Activated CD4-positive, alpha-beta T cell treated with anti-CD3 and anti-CD28 coated beads for 36 hours (primary cell): ENCODE data around the gene MAP3K14. TPM values are rescaled to one million over a fixed set of nuclear protein-coding genes. Genes with fewer than 3 reads are reported as not detected.
"Not testable (repeated sequence)": the region's sequence is repeated elsewhere in the genome, so short reads cannot be mapped to it uniquely, and the experiment has no call there.

ENCODE experiments used
- ATAC-seq: fragments of 200-7000 bp; cut with Tn5 transposase; one replicate; pipeline ENCODE4 v1.10.0; 2021; ENCODE audit warnings: mild to moderate bottlenecking, moderate library complexity
- CTCF ChIA-PET: fragments of 350-600 bp; sonication (Branson Sonifier 250); formaldehyde crosslinking; loops from one replicate; lab custom pipeline; 2021; ENCODE audit warnings: antibody characterized with exemption; lab: Charles Lee
- POLR2A ChIA-PET: fragments of 350-600 bp; sonication (Branson Sonifier 250); formaldehyde crosslinking; loops from one replicate; lab custom pipeline; 2021; ENCODE audit warnings: antibody characterized with exemption, inconsistent platforms; lab: Charles Lee
- DNase-seq: peaks from one replicate; pipeline ENCODE4 v3.0.0-alpha.2; 2020
- H3K27ac Mint-ChIP-seq: one replicate; pipeline ENCODE4 v1.8.0; 2021; ENCODE audit warnings: mixed read lengths
- H3K27me3 Mint-ChIP-seq: one replicate; pipeline ENCODE4 v1.8.0; 2021; ENCODE audit warnings: mixed read lengths
- H3K36me3 Mint-ChIP-seq: one replicate; pipeline ENCODE4 v1.8.0; 2021; ENCODE audit warnings: low read depth, mixed read lengths
- H3K4me1 Mint-ChIP-seq: one replicate; pipeline ENCODE4 v1.8.0; 2021; ENCODE audit warnings: mixed read lengths
- H3K4me3 Mint-ChIP-seq: one replicate; pipeline ENCODE4 v1.8.0; 2021; ENCODE audit warnings: mild to moderate bottlenecking, moderate library complexity, mixed read lengths
- H3K9me3 Mint-ChIP-seq: one replicate; pipeline ENCODE4 v1.8.0; 2021; ENCODE audit warnings: low read depth, mixed read lengths
- intact Hi-C, 2 experiments: fragments of 100-400 bp; cut with DNase I in 1 of 2; cut with micrococcal nuclease in 1 of 2; formaldehyde crosslinking; loops; one replicate each; pipeline versions ENCODE4 v1.14.2 to v1.15.1; 2022 to 2024; cut with DNase I, micrococcal nuclease
- total RNA-seq, 2 experiments: library from RNA; stranded (reverse); gene quantifications; one replicate each; pipeline ENCODE4 v1.2.3, GENCODE V29; 2021

The MAP3K14 gene
- total RNA-seq, 2 experiments from 2014 or later, result 50.3 to 52.5 TPM

DNA sequence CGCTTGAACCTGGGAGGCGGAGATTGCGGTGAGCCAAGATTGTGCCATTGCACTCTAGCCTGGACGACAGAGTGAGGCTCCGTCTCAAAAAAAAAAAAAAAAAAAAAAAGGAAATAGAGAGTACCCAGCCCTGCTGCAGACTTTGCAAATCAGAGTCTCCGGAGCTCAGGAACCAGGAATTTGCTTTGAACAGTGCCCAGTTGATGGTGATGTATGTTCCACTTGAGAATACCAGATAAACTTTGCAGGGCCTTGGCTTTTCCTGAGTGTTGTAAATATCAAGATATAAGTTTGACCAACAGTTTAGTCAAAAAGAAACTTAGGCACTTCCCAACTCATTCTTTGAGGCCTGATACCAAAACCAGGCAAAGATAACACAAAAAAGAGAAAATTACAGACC, 30.6 kb upstream of the MAP3K14 start:
- intact Hi-C loops, result no loop called here
- H3K9me3 Mint-ChIP-seq, result peaks cover 6% of the 10 kb centered on the region
- ChIA-PET POLR2A (no interaction called here), CTCF (interaction anchor here (0.5 to 0.6 kb wide), 2 partner anchors 20 to 500 kb away, joined by 3 read pairs; partner anchors contain the start of gene HIGD1B)
- no peaks in the 10 kb centered on the region for H3K36me3 Mint-ChIP-seq
- no peaks in the 10 kb centered on the region for H3K27me3 Mint-ChIP-seq
- DNase-seq (no peak), ATAC-seq (no peak)
- H3K27ac Mint-ChIP-seq, result no peak overlapping the region
- peaks cover 11% of the 10 kb centered on the region for H3K4me1 Mint-ChIP-seq
- no peak overlapping the region for H3K4me3 Mint-ChIP-seq

DNA sequence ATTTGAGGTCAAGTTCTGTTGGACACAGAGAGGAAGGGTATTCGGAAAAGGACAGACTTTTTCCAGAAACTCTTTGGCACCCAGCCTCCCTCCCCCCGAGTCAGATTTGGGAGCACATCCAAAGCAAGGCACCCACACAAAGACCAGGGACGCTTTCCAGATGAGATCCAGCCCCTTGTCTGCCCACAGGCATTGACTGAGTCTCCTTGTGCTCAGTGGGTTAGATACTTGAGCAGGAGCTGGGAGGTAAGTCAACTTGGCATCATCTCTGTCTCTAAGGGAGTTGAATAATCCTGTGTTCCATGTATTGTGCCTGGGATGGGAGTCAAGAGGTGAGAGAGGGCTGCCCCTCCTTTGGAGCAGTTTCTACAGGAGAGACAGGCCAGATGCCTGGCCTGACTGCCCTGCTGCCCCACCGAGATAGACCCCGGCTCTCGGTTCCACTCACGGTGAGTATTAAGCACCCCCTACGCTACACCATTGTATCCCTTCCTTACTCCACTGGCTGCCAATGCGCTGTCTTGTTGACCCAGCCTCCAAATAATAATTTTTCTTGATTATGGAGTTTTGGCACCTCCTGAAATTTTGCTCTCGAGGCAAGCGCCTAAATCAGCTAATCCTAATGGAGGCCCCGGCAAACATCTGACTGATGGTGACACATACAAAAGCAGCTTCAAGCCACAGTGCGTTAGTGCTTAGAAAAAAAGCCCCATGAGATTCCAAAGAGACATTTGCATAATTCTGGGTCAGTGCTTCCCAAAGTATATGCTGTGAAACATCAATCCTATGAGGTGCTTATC, 29.6 kb upstream of the MAP3K14 start:
- intact Hi-C loops, result no loop called here
- no peaks in the 10 kb centered on the region for H3K9me3 Mint-ChIP-seq
- peaks cover 6% of the 10 kb centered on the region for H3K4me1 Mint-ChIP-seq
- no peak overlapping the region for H3K4me3 Mint-ChIP-seq
- POLR2A ChIA-PET, result no interaction called here
- ATAC-seq (no peak), DNase-seq (no peak)
- H3K36me3 Mint-ChIP-seq, result no peaks in the 10 kb centered on the region
- CTCF ChIA-PET, result interaction anchor here (0.6 to 0.9 kb wide), 3 partner anchors 56 to 1843 kb away, joined by 3 to 4 read pairs (median 3); partner anchors contain the start of gene CDC27
- no peak overlapping the region for H3K27ac Mint-ChIP-seq
- H3K27me3 Mint-ChIP-seq, result no peaks in the 10 kb centered on the region

DNA sequence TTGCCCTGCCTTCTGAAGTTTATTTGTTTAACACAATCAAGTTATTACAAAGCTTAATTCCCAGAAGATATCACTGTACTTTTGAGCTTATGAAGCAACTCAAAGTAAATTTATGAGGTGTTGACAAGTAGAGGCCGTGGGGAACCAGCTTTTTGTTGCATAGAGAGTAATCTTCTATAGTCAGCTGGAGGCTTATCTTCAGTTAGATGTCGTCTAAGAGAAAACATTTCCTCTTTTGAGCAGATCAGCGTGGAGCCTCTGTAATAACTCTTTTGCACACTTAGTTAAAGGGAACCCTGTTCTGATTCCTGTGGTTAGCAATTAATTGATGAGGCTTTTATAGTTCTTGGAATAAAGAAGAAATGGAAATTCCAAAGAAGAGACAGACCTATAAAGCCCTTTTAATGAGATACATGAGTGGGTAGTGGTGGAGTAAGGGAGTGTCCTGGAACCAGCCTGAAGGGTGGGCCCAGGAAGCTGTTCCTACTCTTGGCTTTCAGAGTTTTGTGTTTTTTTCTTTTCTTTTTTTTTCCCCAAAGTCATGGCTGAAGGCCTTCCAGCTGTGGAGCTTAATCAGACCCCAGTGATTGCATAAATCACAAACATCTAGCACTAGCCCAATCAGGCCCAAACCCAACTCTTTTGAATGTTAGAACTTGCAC, 28.9 kb upstream of the MAP3K14 start:
- H3K4me3 Mint-ChIP-seq, result no peak overlapping the region
- H3K27ac Mint-ChIP-seq, result no peak overlapping the region
- ATAC-seq, result no peak
- intact Hi-C loops, result no loop called here
- H3K9me3 Mint-ChIP-seq, result no peaks in the 10 kb centered on the region
- peaks cover 6% of the 10 kb centered on the region for H3K4me1 Mint-ChIP-seq
- ChIA-PET POLR2A (no interaction called here), CTCF (interaction anchor here (0.7 to 1.0 kb wide), 2 partner anchors 69 to 90 kb away, joined by 3 read pairs; no protein-coding TSS in a partner anchor)
- no peaks in the 10 kb centered on the region for H3K27me3 Mint-ChIP-seq
- no peak for DNase-seq
- no peaks in the 10 kb centered on the region for H3K36me3 Mint-ChIP-seq

DNA sequence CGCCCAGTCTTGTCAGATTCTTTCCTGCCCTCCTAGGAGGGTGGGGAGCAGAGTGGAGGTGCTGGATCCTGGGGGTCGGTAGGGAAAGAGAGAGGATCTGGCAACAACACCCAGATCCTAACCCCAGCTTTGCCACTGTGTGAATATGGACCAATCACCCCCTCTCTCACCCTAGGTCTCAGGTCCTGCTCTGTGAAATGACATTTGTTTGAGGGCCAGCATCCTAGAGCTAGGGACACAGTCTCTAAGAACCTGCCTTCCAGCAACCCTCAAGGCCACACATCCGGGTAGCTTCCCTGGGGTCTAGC, 28.4 kb upstream of the MAP3K14 start:
- Mint-ChIP-seq H3K4me3 (no peak overlapping the region), H3K27ac (no peak overlapping the region), H3K27me3 (no peaks in the 10 kb centered on the region), H3K9me3 (no peaks in the 10 kb centered on the region), H3K4me1 (peaks cover 6% of the 10 kb centered on the region), H3K36me3 (no peaks in the 10 kb centered on the region)
- DNase-seq (no peak), ATAC-seq (no peak)
- intact Hi-C loops, result no loop called here
- CTCF ChIA-PET, result interaction anchor here (0.7 to 1.0 kb wide), 2 partner anchors 68 to 89 kb away, joined by 3 read pairs; no protein-coding TSS in a partner anchor
- POLR2A ChIA-PET, result no interaction called here

DNA sequence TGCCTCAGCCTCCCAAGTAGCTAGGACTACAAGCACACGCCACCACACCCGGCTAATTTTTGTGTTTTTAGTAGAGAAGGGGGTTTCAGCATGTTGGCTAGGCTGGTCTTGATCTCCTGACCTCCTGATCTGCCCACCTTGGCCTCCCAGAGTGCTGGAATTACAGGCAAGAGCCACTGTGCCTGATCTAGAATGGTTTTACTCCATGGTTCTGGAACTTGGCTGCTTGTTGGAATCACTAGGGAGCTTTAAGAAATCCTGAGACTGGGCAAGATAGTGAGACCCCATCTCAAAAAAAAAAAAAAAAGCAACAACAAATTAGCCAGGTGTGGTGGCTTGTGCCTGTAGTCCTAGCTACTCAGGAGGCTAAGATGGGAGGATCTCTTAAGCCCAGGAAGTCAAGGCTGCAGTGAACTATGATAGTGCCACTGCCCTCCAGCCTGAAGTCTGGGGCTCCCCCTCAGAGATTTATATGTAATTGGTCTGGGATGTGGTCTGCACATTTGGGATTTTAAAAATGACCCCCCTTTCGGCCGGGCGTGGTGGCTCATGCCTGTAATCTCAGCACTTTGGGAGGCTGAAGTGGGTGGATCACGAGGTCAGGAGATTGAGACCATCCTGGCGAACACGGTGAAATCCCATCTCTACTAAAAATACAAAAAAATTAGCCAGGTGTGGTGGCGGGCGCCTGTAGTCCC, 27.3 kb upstream of the MAP3K14 start:
- DNase-seq, POLR2A ChIA-PET, H3K27me3 Mint-ChIP-seq, intact Hi-C loops, H3K36me3 Mint-ChIP-seq, ATAC-seq, H3K27ac Mint-ChIP-seq, H3K4me3 Mint-ChIP-seq, H3K4me1 Mint-ChIP-seq, H3K9me3 Mint-ChIP-seq: not testable (repeated sequence)
- CTCF ChIA-PET, result interaction anchor here (0.6 kb wide), 1 partner anchor 1241 kb away, joined by 3 read pairs; no protein-coding TSS in a partner anchor

DNA sequence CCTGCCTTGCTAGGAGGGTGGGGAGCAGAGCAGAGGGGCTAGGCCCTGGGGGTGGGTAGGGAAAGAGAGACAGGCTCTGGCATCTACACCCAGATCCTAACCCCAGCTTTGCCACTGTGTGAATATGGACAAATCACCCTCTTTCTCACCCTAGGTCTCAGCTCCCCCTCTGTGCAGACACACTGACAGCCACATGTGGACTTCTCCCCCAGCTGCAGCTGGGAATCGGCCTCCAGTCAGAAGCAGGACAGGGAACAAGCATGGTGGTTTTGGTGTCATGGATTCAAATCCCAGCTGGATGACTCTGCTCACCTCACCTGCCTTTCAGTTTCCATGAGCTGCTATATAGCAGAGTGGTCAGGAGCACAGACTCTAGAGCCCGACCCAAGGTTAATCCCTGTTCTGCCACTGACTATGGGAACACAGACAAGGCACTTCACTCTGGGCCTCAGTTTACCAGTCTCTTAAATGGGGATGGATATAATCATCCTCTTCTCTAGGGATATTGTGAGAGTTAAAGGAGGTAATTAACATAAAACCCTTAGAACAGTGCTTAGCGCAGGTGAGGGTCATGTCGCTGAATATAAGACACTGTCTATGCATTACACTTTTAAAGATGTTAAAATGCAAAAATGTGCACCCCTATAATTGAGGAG, 26.2 kb upstream of the MAP3K14 start:
- H3K4me1 Mint-ChIP-seq, result peaks cover 6% of the 10 kb centered on the region
- H3K9me3 Mint-ChIP-seq, result no peaks in the 10 kb centered on the region
- H3K4me3 Mint-ChIP-seq, result no peak overlapping the region
- H3K36me3 Mint-ChIP-seq, result no peaks in the 10 kb centered on the region
- no peak overlapping the region for H3K27ac Mint-ChIP-seq
- peaks cover 2% of the 10 kb centered on the region for H3K27me3 Mint-ChIP-seq
- no peak for DNase-seq
- CTCF ChIA-PET, result no interaction called here
- intact Hi-C loops, result no loop called here
- POLR2A ChIA-PET, result no interaction called here
- ATAC-seq, result no peak

DNA sequence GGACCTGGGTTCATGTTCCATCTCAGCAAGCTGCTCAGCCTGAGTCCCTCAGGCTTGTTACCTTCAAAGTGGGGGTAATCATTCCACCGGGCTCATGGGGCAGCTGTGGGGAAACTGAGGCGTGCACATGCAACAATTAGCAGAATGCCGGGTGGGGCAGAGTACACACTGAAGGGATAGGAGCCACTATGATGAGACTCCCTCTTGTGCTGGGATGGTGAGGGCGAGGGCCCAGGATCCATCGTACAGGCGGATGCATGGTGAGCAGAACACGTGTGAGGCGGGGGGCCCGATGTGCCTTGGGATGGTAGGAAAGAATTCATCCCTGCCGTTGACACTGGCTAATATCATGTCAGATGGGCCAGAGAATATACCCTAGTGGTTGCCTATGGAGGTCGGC, 25.5 kb upstream of the MAP3K14 start:
- ChIA-PET POLR2A (no interaction called here), CTCF (no interaction called here)
- no peak overlapping the region for H3K27ac Mint-ChIP-seq
- H3K36me3 Mint-ChIP-seq, result no peaks in the 10 kb centered on the region
- peaks cover 6% of the 10 kb centered on the region for H3K4me1 Mint-ChIP-seq
- intact Hi-C loops, result no loop called here
- DNase-seq (no peak), ATAC-seq (no peak)
- H3K9me3 Mint-ChIP-seq, result no peaks in the 10 kb centered on the region
- H3K27me3 Mint-ChIP-seq, result peaks cover 2% of the 10 kb centered on the region
- H3K4me3 Mint-ChIP-seq, result no peak overlapping the region

DNA sequence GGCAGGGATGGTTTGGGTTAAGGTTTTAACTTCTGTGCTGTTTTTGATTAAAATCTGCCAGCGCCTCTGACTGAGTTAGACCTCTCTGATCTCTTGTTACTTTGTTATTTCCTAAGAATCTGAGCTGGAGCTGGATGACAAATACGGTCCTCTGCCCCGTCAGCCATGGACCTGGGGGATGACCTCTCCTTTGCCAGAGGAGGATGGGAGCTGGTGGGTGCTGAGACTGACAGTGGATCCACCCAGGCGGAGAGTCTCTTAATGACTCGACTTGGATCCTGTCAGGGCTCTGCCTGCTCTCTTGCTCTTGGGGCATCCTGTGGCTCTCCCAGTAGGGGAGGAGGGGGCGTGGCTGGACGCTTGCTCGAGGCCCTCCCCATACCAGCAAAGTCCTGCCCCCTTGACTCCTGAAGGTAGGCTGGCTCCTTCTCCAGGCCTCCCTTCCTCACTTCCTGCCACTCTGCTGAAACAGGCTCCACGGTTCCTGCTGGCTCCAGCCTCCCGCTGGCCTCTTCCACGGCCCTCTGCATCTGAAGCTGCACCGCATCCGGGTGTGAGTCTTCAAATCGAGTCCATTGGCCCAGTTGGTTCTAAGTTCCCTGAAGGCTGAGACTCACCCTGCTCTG, 24.8 kb upstream of the MAP3K14 start:
- no peaks in the 10 kb centered on the region for H3K9me3 Mint-ChIP-seq
- peaks cover 2% of the 10 kb centered on the region for H3K27me3 Mint-ChIP-seq
- no peak for ATAC-seq
- DNase-seq, result no peak
- CTCF ChIA-PET, result no interaction called here
- H3K4me1 Mint-ChIP-seq, result peaks cover 6% of the 10 kb centered on the region
- H3K4me3 Mint-ChIP-seq, result no peak overlapping the region
- intact Hi-C loops, result no loop called here
- no peak overlapping the region for H3K27ac Mint-ChIP-seq
- H3K36me3 Mint-ChIP-seq, result no peaks in the 10 kb centered on the region
- POLR2A ChIA-PET, result interaction anchor here (0.6 kb wide), 1 partner anchor 29 kb away, joined by 3 read pairs; no protein-coding TSS in a partner anchor

DNA sequence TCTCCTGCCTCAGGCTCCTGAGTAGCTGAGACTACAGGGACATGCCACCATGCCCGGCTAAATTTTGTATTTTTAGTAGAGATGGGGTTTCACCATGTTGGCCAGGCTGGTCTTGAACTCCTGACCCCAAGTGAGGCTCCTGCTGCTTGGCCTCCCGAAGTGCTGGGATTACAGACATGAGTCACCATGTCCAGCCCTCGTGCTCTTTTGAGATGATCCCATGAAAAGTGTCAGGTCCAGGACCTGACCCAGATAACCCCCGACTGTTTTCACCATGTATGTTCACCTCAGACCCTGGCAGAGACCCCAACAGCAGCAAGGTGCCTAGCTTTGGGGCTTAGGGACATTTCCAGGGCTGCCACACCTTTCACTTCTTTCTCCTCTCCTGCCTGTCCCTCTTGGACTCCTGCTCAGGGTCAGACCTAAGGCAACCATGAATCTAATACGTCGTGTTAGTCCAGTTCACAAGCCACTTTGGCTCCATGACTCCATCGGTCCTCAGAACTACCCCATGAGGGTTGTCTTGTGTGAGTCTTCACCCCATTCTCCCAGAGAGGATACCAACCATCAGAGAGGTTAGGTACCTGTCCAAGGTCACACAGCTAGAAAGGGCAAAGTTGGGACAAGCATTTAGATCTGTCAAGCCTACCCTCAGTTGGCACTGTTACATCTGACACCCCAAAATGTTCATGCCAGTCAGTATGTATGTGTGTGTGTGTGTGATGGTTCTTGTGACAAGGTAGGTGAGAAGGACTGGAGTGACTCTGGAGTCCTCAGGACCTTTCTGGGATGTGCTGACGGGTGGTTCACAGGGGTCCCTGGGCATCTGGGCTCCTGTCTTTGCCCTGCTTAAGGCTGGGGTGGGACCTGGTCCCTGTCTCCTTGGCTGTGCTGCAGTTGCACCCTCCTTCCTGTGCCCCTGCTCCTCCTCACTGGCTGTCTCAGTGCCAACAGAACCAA, 23.1 kb upstream of the MAP3K14 start:
- intact Hi-C loops, result no loop called here
- Mint-ChIP-seq H3K4me3 (no peak overlapping the region), H3K27me3 (peaks cover 2% of the 10 kb centered on the region), H3K27ac (no peak overlapping the region), H3K4me1 (no peaks in the 10 kb centered on the region), H3K9me3 (no peaks in the 10 kb centered on the region), H3K36me3 (no peaks in the 10 kb centered on the region)
- no peak for DNase-seq
- ChIA-PET POLR2A (no interaction called here), CTCF (no interaction called here)
- no peak for ATAC-seq

DNA sequence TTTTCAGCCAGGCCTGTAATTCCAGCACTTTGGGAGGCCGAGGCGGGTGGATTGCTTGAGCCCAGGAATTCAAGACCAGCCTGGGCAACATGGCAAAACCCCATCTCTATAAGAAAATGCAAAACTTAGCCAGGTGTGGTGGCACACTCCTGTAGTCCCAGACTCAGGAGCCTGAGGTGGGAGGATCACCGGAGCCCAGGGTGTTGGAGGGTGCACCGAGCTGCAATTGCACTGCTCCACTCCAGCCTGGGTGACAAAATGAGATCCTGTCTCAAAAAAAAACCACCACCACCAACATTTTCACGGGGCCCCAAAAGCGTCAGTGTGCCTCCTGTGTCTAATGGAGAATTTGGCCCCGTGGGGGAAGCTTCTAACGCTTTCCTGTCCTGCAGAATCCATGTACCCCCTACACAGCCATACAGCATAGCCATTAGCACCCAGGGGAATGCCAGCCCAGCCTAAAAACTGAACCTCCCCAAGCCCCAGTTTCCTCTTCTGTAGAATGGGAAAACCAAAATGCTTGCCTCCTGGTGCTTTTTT, 22.2 kb upstream of the MAP3K14 start:
- no peaks in the 10 kb centered on the region for H3K9me3 Mint-ChIP-seq
- H3K36me3 Mint-ChIP-seq, result no peaks in the 10 kb centered on the region
- H3K4me3 Mint-ChIP-seq, result no peak overlapping the region
- intact Hi-C loops, result no loop called here
- CTCF ChIA-PET, result no interaction called here
- DNase-seq, result no peak
- H3K27ac Mint-ChIP-seq, result no peak overlapping the region
- ATAC-seq, result no peak
- POLR2A ChIA-PET, result no interaction called here
- H3K27me3 Mint-ChIP-seq, result peaks cover 2% of the 10 kb centered on the region
- peaks cover 3% of the 10 kb centered on the region for H3K4me1 Mint-ChIP-seq
